Peyer's patch (tissue), 4 donors: Measurements from ENCODE around the gene MRPS9.

Experiments used
- CTCF ChIP-seq, 6 experiments: fragments of 450-650 bp in 4 of 6; fragments of 200-600 bp in 2 of 6; sonication (generic) in 1 of 6; IDR thresholded peaks; one replicate each; pipeline ENCODE4 v1.5.1; 2017 to 2019; ENCODE audit warnings: antibody characterized with exemption in 6 of 6, mild to moderate bottlenecking in 3 of 6, moderate library complexity in 1 of 6
- POLR2A ChIP-seq, 2 donors: fragments of 450-650 bp; IDR thresholded peaks; one replicate each; pipeline ENCODE4 v1.5.1; 2017; ENCODE audit warnings: antibody characterized with exemption in 2 of 2, mild to moderate bottlenecking in 2 of 2, moderate library complexity in 2 of 2

- TF ChIP-seq CTCF (IDR thresholded peaks at IDR 0.05), result no peak
- no peak for TF ChIP-seq POLR2A (IDR thresholded peaks at IDR 0.05)
These were observed 72.5 kb downstream of the MRPS9 start for GRCh38 chr2:105110295-105110829.
